K562 treated with DMSO at 1 percent for 12 hours (cell line): ENCODE measurements around the gene OR51F2. TPM values are rescaled to one million over a fixed set of nuclear protein-coding genes. Genes with fewer than 3 reads are reported as not detected.

Source experiments
- total RNA-seq: library from RNA; unstranded; fragments of 300-600 nt; gene quantifications from 2 replicates; pipeline ENCODE4 v1.2.3, GENCODE V29; 2022; ENCODE audit not compliant: insufficient read depth

OR51F2 gene
- not detected in 2 replicates for total RNA-seq

GRCh38 chr11:4821021-4821420 lies at the start of gene OR51F2:
Gene OR51F2 (plus strand): TSS chr11:4821321. CDS start chr11:4821422, 101 bp downstream.

GRCh38 chr11:4804280-4804679 lies 16.8 kb upstream of the OR51F2 start, which contains the start of gene OR52R1:
Gene OR52R1 (minus strand): TSS chr11:4804380. CDS start chr11:4804380, 0 bp downstream.

GRCh38 chr11:4848908-4849532 lies 27.9 kb downstream of the OR51F2 start, which contains the start of gene OR51S1:
Gene OR51S1 (minus strand): TSS chr11:4849208. CDS start chr11:4849208, 0 bp downstream.

Other genes starting within 250 kb of the OR51F2 start
- not detected in 2 replicates for gene OR52I2, start 239.6 kb upstream of the OR51F2 start, total RNA-seq
- gene OR52I1, start 227.3 kb upstream of the OR51F2 start, total RNA-seq, result not detected in 2 replicates
- gene TRIM68, start 213.1 kb upstream of the OR51F2 start, total RNA-seq, result 6.3 and 16.5 TPM in 2 replicates
- gene OR51D1, start 183.8 kb upstream of the OR51F2 start, total RNA-seq, result not detected in 2 replicates
- not detected in 2 replicates for gene OR51E1, start 177.3 kb upstream of the OR51F2 start, total RNA-seq
- gene OR51E2, start 123.5 kb upstream of the OR51F2 start, total RNA-seq, result not detected in 2 replicates
- not detected in 2 replicates for gene MMP26, start 116.5 kb upstream of the OR51F2 start, total RNA-seq
- gene OR51F1, start 51.4 kb upstream of the OR51F2 start, total RNA-seq, result not detected in 2 replicates
- not detected in 2 replicates for gene OR52R1, start 16.9 kb upstream of the OR51F2 start, total RNA-seq
- gene OR51S1, start 27.9 kb downstream of the OR51F2 start, total RNA-seq, result not detected in 2 replicates
- gene OR51T1, start 60.6 kb downstream of the OR51F2 start, total RNA-seq, result not detected in 2 replicates
- not detected in 2 replicates for gene OR51A7, start 82.5 kb downstream of the OR51F2 start, total RNA-seq
- not detected in 2 replicates for gene OR51G2, start 98.0 kb downstream of the OR51F2 start, total RNA-seq
- not detected in 2 replicates for gene OR51G1, start 103.0 kb downstream of the OR51F2 start, total RNA-seq
- gene OR51A4, start 126.3 kb downstream of the OR51F2 start, total RNA-seq, result not detected in 2 replicates
- not detected in 2 replicates for gene OR51A2, start 134.4 kb downstream of the OR51F2 start, total RNA-seq
- not detected in 2 replicates for gene OR51L1, start 173.5 kb downstream of the OR51F2 start, total RNA-seq
- not detected in 2 replicates for gene OR52J3, start 225.2 kb downstream of the OR51F2 start, total RNA-seq
- gene OR52E2, start 238.3 kb downstream of the OR51F2 start, total RNA-seq, result not detected in 2 replicates
- gene OR52E1, start 248.3 kb downstream of the OR51F2 start, total RNA-seq, result not detected in 2 replicates